A549 (cell line): ENCODE data around the gene YLPM1. TPM values are rescaled to one million over a fixed set of nuclear protein-coding genes. Genes with fewer than 3 reads are reported as not detected.

Source experiments
- ATAC-seq, 2 experiments: fragments of 200-7000 bp in 1 of 2; fragments of >200 bp in 1 of 2; cut with Nextera tagmentation in 1 of 2; cut with Tn5 transposase in 1 of 2; 3 replicates each; pipeline versions ENCODE4 v1.8.0 to v1.9.1; 2018 to 2020; ENCODE audit warnings: mild to moderate bottlenecking in 1 of 2, moderate library complexity in 1 of 2
- CTCF ChIA-PET: fragments of 300-600 bp; sonication (Branson Sonifier 250); formaldehyde crosslinking; extraction: SDS; loops from one replicate; lab custom pipeline; 2021; ENCODE audit warnings: antibody characterized with exemption, inconsistent platforms; lab: Yijun Ruan, JAX
- POLR2A ChIA-PET: fragments of 350-600 bp; formaldehyde crosslinking; extraction: SDS; loops from one replicate; lab custom pipeline; 2021; ENCODE audit warnings: antibody characterized with exemption, inconsistent platforms; lab: Yijun Ruan, JAX
- DNase-seq, 2 experiments: peaks; one replicate each; pipeline versions ENCODE4 v3.0.0 to v3.0.0-alpha.2; 2011 to 2016; ENCODE audit warnings: low read depth in 1 of 2, low spot score in 1 of 2
- FAIRE-seq: peaks from 2 replicates; lab custom pipeline; 2011; peaks lifted over from hg19 to GRCh38; lab: Jason Lieb, UNC
- H3K27ac ChIP-seq, 2 experiments: fragments of >200 bp; sonication (Bioruptor Twin); formaldehyde crosslinking; 3 replicates each; pipeline ENCODE4 v1.5.1; 2016 to 2017
- H3K4me1 ChIP-seq: fragments of >200 bp; sonication (Bioruptor Twin); formaldehyde crosslinking; 3 replicates; pipeline ENCODE4 v1.6.1; 2016
- H3K4me2 ChIP-seq: fragments of >200 bp; sonication (Bioruptor Twin); formaldehyde crosslinking; 3 replicates; pipeline ENCODE4 v1.6.1; 2016
- H3K4me3 ChIP-seq: fragments of >200 bp; sonication (Bioruptor Twin); formaldehyde crosslinking; 3 replicates; pipeline ENCODE4 v1.5.1; 2016
- H3K9me3 ChIP-seq: fragments of >200 bp; sonication (Bioruptor Twin); formaldehyde crosslinking; 3 replicates; pipeline ENCODE4 v1.6.1; 2016
- BHLHE40 ChIP-seq: IDR thresholded peaks from 2 replicates; pipeline ENCODE4 v1.6.1; 2012; ENCODE audit warnings: low read depth, low read length, inconsistent platforms
- CBX2 ChIP-seq: fragments of 200-600 bp; sonication (generic); IDR thresholded peaks from 2 replicates; pipeline ENCODE4 v1.6.1; 2016; ENCODE audit warnings: low read depth, mild to moderate bottlenecking, borderline replicate concordance
- CTCF ChIP-seq: fragments of >200 bp; sonication (Bioruptor Twin); formaldehyde crosslinking; IDR thresholded peaks from 3 replicates; pipeline ENCODE4 v1.5.1; 2016
- EHF ChIP-seq: fragments of 250-450 bp; sonication (Bioruptor Pico); IDR thresholded peaks from 2 replicates; pipeline ENCODE4 v1.5.0; 2020; ENCODE audit warnings: mild to moderate bottlenecking
- EHMT2 ChIP-seq: fragments of 200-600 bp; sonication (generic); IDR thresholded peaks from 2 replicates; pipeline ENCODE4 v1.6.1; 2016; ENCODE audit warnings: antibody characterized with exemption, low read depth, mild to moderate bottlenecking, moderate library complexity
- ESRRA ChIP-seq: fragments of 150-350 bp; IDR thresholded peaks from 2 replicates; pipeline ENCODE4 v1.6.1; 2014; ENCODE audit warnings: mild to moderate bottlenecking, low read length, borderline replicate concordance
- FOSB ChIP-seq: fragments of 250-450 bp; sonication (Bioruptor Pico); IDR thresholded peaks from 2 replicates; pipeline ENCODE4 v1.5.0; 2020; ENCODE audit warnings: mild to moderate bottlenecking, moderate library complexity
- HDAC2 ChIP-seq: fragments of 200-600 bp; sonication (generic); IDR thresholded peaks from 2 replicates; pipeline ENCODE4 v1.6.1; 2016
- HOXA7 ChIP-seq: fragments of 250-450 bp; sonication (Bioruptor Pico); IDR thresholded peaks from 2 replicates; pipeline ENCODE4 v1.5.0; 2020; ENCODE audit warnings: mild to moderate bottlenecking, moderate library complexity
- KDM1A ChIP-seq: fragments of 200-600 bp; sonication (generic); IDR thresholded peaks from 2 replicates; pipeline ENCODE4 v1.6.1; 2016; ENCODE audit warnings: low read depth, mild to moderate bottlenecking
- MAZ ChIP-seq: fragments of 150-350 bp; IDR thresholded peaks from 2 replicates; pipeline ENCODE4 v1.6.1; 2014; ENCODE audit warnings: antibody characterized with exemption, low read depth, low read length, borderline replicate concordance
- MYC ChIP-seq: IDR thresholded peaks from 2 replicates; pipeline ENCODE4 v1.6.1; 2012; ENCODE audit warnings: mild to moderate bottlenecking, inconsistent platforms, low read length, improper control_type of control experiment, borderline replicate concordance
- RNF2 ChIP-seq: fragments of 200-600 bp; sonication (generic); IDR thresholded peaks from 2 replicates; pipeline ENCODE4 v1.6.1; 2016; ENCODE audit warnings: low read depth, mild to moderate bottlenecking, antibody characterized with exemption, moderate library complexity, borderline replicate concordance
- SMC3 ChIP-seq: fragments of >200 bp; sonication (Bioruptor Twin); formaldehyde crosslinking; IDR thresholded peaks from 3 replicates; pipeline ENCODE4 v1.6.1; 2018; ENCODE audit warnings: inconsistent platforms
- TFCP2L1 ChIP-seq: fragments of 250-450 bp; sonication (Bioruptor Pico); IDR thresholded peaks from 2 replicates; pipeline ENCODE4 v1.5.0; 2021; ENCODE audit warnings: mild to moderate bottlenecking
- ZNF302 ChIP-seq: fragments of 250-450 bp; sonication (Bioruptor Pico); IDR thresholded peaks from 2 replicates; pipeline ENCODE4 v1.9.0; 2021; ENCODE audit warnings: inconsistent platforms, mild to moderate bottlenecking, moderate library complexity
- WGBS: methylation state at CpG from one replicate; pipeline ENCODE4 v1.1.6; 2017; ENCODE audit errors: missing lambda C conversion rate; 5-methylcytosine and 5-hydroxymethylcytosine counted together
- polyA plus RNA-seq, 4 experiments: library from polyadenylated mRNA; depleted of rRNA in 3 of 4; stranded (reverse); fragments of >200 nt; fragmentation: RNase III in 1 of 4; extraction: RNeasy Plus Mini Kit Qiagen cat#74134 plus additional on column Dnase treatment in 1 of 4; gene quantifications; 2 replicates in 3 of 4; 3 replicates in 1 of 4; pipeline ENCODE4 v1.2.3, GENCODE V29; 2011 to 2017
- TF ChIP-seq, protein P1 (sequence below): fragments of >200 bp; sonication (Bioruptor Twin); formaldehyde crosslinking; IDR thresholded peaks from 2 replicates; pipeline ENCODE4 v1.6.1; 2016
- TF ChIP-seq, protein P2 (sequence below): fragments of 200-600 bp; sonication (generic); IDR thresholded peaks from 2 replicates; pipeline ENCODE4 v1.6.1; 2016; ENCODE audit warnings: antibody characterized with exemption, mild to moderate bottlenecking, moderate library complexity
- TF ChIP-seq, protein P3 (sequence below): fragments of 150-350 bp; IDR thresholded peaks from 2 replicates; pipeline ENCODE4 v1.6.1; 2014; ENCODE audit warnings: low read depth, mild to moderate bottlenecking, low read length

YLPM1 gene
- polyA plus RNA-seq, 2 of the 4 experiments (the other 2 are of a cell fraction): 20.3 to 37.8 TPM

DNA sequence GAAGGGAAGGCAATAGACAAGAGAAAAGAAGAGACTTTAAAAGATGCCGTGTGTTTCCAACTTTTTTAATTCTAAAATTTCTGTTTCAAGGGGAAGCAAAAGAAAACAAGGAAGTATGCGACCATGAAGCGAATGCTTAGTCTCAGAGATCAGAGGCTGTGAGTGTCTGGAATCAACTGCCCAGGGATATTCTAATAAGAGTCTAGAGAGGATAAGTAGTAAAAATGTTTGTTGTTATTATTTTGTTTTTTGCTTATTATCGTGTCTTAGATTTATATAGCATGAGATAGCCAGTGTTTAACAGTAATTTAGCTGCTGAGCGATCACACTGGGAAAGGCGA, 49.8 kb upstream of the YLPM1 start:
- TF ChIP-seq, protein P1, sequence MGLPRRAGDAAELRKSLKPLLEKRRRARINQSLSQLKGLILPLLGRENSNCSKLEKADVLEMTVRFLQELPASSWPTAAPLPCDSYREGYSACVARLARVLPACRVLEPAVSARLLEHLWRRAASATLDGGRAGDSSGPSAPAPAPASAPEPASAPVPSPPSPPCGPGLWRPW: no peak
- TF ChIP-seq RNF2 (no peak), EHMT2 (no peak), SMC3 (no peak), ZNF302 (CRISPR knock-in tag) (no peak), MAZ (no peak), FOSB (no peak), CBX2 (no peak), ESRRA (no peak), HDAC2 (no peak)
- H3K4me3 ChIP-seq: peak overlapping the region; percentile 73
- ChIA-PET CTCF (interaction anchor here (0.6 kb wide), 2 partner anchors 100 to 137 kb away, joined by 3 read pairs; no protein-coding TSS in a partner anchor), POLR2A (no interaction called here)
- FAIRE-seq (no peak), ATAC-seq (no peak; a peak in 1 of 6 replicates), DNase-seq (no peak)
- no peaks in the 10 kb centered on the region for H3K9me3 ChIP-seq
- H3K4me2 ChIP-seq: peak overlapping the region; percentile 96
- peaks cover 21% of the 10 kb centered on the region; the same call in 2 of the 3 replicates for H3K4me1 ChIP-seq
- 6% methylated on average over 6 of the region's 6 CpGs for WGBS
- H3K27ac ChIP-seq: peak overlapping the region; percentile 78 to 89

GRCh38 chr14:74720526-74720925, 42.6 kb upstream of the YLPM1 start:
- Histone ChIP-seq H3K9me3 (no peaks in the 10 kb centered on the region), H3K27ac (no peak overlapping the region), H3K4me2 (no peak overlapping the region), H3K4me1 (no peaks in the 10 kb centered on the region), H3K4me3 (no peak overlapping the region)
- TF ChIP-seq FOSB (no peak), HOXA7 (no peak), ESRRA (no peak), EHF (CRISPR knock-in tag) (no peak), TFCP2L1 (no peak), BHLHE40 (no peak), KDM1A (no peak), CTCF (no peak), MYC (no peak)
- TF ChIP-seq, protein P2, sequence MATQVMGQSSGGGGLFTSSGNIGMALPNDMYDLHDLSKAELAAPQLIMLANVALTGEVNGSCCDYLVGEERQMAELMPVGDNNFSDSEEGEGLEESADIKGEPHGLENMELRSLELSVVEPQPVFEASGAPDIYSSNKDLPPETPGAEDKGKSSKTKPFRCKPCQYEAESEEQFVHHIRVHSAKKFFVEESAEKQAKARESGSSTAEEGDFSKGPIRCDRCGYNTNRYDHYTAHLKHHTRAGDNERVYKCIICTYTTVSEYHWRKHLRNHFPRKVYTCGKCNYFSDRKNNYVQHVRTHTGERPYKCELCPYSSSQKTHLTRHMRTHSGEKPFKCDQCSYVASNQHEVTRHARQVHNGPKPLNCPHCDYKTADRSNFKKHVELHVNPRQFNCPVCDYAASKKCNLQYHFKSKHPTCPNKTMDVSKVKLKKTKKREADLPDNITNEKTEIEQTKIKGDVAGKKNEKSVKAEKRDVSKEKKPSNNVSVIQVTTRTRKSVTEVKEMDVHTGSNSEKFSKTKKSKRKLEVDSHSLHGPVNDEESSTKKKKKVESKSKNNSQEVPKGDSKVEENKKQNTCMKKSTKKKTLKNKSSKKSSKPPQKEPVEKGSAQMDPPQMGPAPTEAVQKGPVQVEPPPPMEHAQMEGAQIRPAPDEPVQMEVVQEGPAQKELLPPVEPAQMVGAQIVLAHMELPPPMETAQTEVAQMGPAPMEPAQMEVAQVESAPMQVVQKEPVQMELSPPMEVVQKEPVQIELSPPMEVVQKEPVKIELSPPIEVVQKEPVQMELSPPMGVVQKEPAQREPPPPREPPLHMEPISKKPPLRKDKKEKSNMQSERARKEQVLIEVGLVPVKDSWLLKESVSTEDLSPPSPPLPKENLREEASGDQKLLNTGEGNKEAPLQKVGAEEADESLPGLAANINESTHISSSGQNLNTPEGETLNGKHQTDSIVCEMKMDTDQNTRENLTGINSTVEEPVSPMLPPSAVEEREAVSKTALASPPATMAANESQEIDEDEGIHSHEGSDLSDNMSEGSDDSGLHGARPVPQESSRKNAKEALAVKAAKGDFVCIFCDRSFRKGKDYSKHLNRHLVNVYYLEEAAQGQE: no peak
- TF ChIP-seq, protein P1: no peak
- ChIA-PET CTCF (no interaction called here), POLR2A (no interaction called here)
- ATAC-seq: no peak
- no peak for DNase-seq
- no peak for FAIRE-seq

GRCh38 chr14:74723134-74723533, 40.0 kb upstream of the YLPM1 start:
- TF ChIP-seq, protein P3, sequence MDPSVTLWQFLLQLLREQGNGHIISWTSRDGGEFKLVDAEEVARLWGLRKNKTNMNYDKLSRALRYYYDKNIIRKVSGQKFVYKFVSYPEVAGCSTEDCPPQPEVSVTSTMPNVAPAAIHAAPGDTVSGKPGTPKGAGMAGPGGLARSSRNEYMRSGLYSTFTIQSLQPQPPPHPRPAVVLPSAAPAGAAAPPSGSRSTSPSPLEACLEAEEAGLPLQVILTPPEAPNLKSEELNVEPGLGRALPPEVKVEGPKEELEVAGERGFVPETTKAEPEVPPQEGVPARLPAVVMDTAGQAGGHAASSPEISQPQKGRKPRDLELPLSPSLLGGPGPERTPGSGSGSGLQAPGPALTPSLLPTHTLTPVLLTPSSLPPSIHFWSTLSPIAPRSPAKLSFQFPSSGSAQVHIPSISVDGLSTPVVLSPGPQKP: no peak
- no peak for TF ChIP-seq TFCP2L1
- Histone ChIP-seq H3K4me1 (no peaks in the 10 kb centered on the region), H3K27ac (no peak overlapping the region), H3K4me2 (no peak overlapping the region), H3K9me3 (0 out of 3 replicates have a peak, but pooled peaks cover 2% of the 10 kb centered on the region), H3K4me3 (no peak overlapping the region)
- DNase-seq: no peak
- ATAC-seq: no peak
- ChIA-PET POLR2A (interaction anchor here (0.7 kb wide), 1 partner anchor 104 kb away, joined by 3 read pairs; no protein-coding TSS in a partner anchor), CTCF (interaction anchor here (0.8 kb wide), 1 partner anchor 114 kb away, joined by 3 read pairs; no protein-coding TSS in a partner anchor)
- WGBS: 78% methylated on average over 3 of the region's 3 CpGs
- no peak for FAIRE-seq
